HepG2 (cell line): ENCODE results near the gene MORN5. TPM values are rescaled to one million over a fixed set of nuclear protein-coding genes. Genes with fewer than 3 reads are reported as not detected.

Experiments used
- FOXA1 ChIP-seq, 2 experiments: fragments of 450-650 bp in 1 of 2; sonication (generic) in 1 of 2; formaldehyde crosslinking in 1 of 2; IDR thresholded peaks; 2 replicates each; pipeline versions ENCODE4 v1.4.0 to v1.6.1; 2016 to 2020; ENCODE audit warnings: missing genetic modification reagents in 1 of 2
- HNF1A ChIP-seq, 2 experiments: sonication (generic) in 1 of 2; formaldehyde crosslinking in 1 of 2; IDR thresholded peaks; 2 replicates each; pipeline versions ENCODE4 v1.4.0 to v1.6.1; 2016 to 2020; ENCODE audit warnings: borderline replicate concordance in 1 of 2, low read depth in 1 of 2, mild to moderate bottlenecking in 1 of 2, missing genetic modification reagents in 1 of 2
- NFE2L2 ChIP-seq: fragments of 150-350 bp; IDR thresholded peaks from 2 replicates; pipeline ENCODE4 v1.6.1; 2014; ENCODE audit warnings: low read length
- PHF21A ChIP-seq: sonication (generic); formaldehyde crosslinking; IDR thresholded peaks from 2 replicates; pipeline ENCODE4 v1.5.0; 2020; ENCODE audit warnings: mild to moderate bottlenecking, missing genetic modification reagents
- RARA ChIP-seq: IDR thresholded peaks from 2 replicates; pipeline ENCODE4 v1.6.1; 2016; ENCODE audit warnings: missing genetic modification reagents, missing compliant biosample characterization
- ZBTB38 ChIP-seq: sonication (generic); formaldehyde crosslinking; IDR thresholded peaks from 2 replicates; pipeline ENCODE4 v1.5.1; 2020; ENCODE audit warnings: mild to moderate bottlenecking, missing genetic modification reagents
- ZFP82 ChIP-seq: sonication (generic); formaldehyde crosslinking; IDR thresholded peaks from 2 replicates; pipeline ENCODE4 v1.5.1; 2020; ENCODE audit warnings: mild to moderate bottlenecking, missing genetic modification reagents, borderline replicate concordance
- polyA plus RNA-seq, 8 experiments: library from polyadenylated mRNA; depleted of rRNA in 3 of 8; stranded (reverse) in 7 of 8; unstranded in 1 of 8; fragments of >200 nt; fragmentation: Illumina TruSeq in 4 of 8; extraction: Trizol in 4 of 8; gene quantifications; 2 replicates each; pipeline versions ENCODE4 v1.2.1 to v1.2.3, GENCODE V29; 2011 to 2016; ENCODE audit warnings: low read depth in 4 of 8, missing spikeins in 1 of 8, mixed read lengths in 1 of 8; ENCODE audit not compliant: insufficient read depth in 1 of 8
- total RNA-seq, 5 experiments: library from RNA; depleted of rRNA; stranded (reverse); fragments of >200 nt; fragmentation: Illumina TruSeq; extraction: Trizol; gene quantifications; 2 replicates each; pipeline ENCODE4 v1.2.3, GENCODE V29; 2016; ENCODE audit warnings: low read depth in 1 of 5
- TF ChIP-seq, protein P1 (sequence below): IDR thresholded peaks from 2 replicates; pipeline ENCODE4 v1.4.0; 2020; ENCODE audit warnings: mild to moderate bottlenecking, missing genetic modification reagents
- TF ChIP-seq, protein P2 (sequence below): sonication (generic); formaldehyde crosslinking; IDR thresholded peaks from 2 replicates; pipeline ENCODE4 v1.9.0; 2021; ENCODE audit warnings: missing genetic modification reagents, mild to moderate bottlenecking, borderline replicate concordance

The MORN5 gene
- total and polyA plus RNA-seq, 2 of the 13 experiments (the other 11 are each of a cell fraction or from before 2014, with no cell fraction given) = not detected

DNA sequence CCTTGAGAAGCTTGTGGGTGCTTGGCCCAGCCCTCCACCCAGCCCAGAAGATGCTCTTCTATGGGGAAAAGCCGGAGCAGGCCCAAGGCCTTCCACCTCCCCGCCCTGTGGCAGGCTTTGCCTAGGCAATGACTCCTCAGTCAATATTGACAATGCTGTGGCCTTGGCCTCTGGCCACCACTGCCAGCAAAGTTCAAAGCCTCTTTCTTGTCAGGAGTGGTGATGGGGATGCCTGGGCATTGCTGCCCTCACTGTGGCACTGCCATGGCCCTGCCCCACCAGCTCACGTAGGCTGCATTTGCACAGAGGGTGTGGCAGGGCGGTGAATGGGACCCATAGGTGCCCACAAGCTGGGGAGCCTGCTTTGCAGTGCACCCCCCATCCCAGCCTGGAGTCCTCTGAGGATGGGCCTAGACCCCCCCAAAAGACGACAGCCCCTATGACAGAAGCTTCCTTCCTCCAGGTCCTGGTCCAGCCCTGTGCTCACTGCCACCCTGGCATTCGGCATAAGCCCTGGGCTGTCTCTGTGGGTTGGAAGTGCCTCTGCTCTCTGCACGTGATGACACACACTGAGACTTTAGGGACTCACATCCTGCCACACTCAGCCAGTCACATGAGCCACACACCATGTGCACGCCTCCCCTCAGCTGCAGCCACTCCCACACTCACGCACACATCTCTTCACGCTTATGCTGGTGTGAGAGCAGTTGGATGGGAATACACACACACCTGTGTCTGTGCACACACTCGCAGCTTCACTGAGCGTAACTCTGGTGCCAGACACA is 31.1 kb downstream of the MORN5 start (continued):
- TF ChIP-seq FOXA1 (IDR thresholded peaks at IDR 0.05) = 0 out of 2 replicates have a peak, but pooled peaks have one; percentile 54
- peak; percentile 98 for TF ChIP-seq FOXA1 (CRISPR knock-in tag; IDR thresholded peaks at IDR 0.05)
- TF ChIP-seq, protein P1, sequence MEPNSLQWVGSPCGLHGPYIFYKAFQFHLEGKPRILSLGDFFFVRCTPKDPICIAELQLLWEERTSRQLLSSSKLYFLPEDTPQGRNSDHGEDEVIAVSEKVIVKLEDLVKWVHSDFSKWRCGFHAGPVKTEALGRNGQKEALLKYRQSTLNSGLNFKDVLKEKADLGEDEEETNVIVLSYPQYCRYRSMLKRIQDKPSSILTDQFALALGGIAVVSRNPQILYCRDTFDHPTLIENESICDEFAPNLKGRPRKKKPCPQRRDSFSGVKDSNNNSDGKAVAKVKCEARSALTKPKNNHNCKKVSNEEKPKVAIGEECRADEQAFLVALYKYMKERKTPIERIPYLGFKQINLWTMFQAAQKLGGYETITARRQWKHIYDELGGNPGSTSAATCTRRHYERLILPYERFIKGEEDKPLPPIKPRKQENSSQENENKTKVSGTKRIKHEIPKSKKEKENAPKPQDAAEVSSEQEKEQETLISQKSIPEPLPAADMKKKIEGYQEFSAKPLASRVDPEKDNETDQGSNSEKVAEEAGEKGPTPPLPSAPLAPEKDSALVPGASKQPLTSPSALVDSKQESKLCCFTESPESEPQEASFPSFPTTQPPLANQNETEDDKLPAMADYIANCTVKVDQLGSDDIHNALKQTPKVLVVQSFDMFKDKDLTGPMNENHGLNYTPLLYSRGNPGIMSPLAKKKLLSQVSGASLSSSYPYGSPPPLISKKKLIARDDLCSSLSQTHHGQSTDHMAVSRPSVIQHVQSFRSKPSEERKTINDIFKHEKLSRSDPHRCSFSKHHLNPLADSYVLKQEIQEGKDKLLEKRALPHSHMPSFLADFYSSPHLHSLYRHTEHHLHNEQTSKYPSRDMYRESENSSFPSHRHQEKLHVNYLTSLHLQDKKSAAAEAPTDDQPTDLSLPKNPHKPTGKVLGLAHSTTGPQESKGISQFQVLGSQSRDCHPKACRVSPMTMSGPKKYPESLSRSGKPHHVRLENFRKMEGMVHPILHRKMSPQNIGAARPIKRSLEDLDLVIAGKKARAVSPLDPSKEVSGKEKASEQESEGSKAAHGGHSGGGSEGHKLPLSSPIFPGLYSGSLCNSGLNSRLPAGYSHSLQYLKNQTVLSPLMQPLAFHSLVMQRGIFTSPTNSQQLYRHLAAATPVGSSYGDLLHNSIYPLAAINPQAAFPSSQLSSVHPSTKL (CRISPR knock-in tag) = peak; percentile 88
- TF ChIP-seq RARA = peak; percentile 91
- TF ChIP-seq ZFP82 = no peak
- TF ChIP-seq PHF21A = no peak
- TF ChIP-seq ZBTB38 = no peak
- TF ChIP-seq NFE2L2 = no peak
- TF ChIP-seq, protein P2, sequence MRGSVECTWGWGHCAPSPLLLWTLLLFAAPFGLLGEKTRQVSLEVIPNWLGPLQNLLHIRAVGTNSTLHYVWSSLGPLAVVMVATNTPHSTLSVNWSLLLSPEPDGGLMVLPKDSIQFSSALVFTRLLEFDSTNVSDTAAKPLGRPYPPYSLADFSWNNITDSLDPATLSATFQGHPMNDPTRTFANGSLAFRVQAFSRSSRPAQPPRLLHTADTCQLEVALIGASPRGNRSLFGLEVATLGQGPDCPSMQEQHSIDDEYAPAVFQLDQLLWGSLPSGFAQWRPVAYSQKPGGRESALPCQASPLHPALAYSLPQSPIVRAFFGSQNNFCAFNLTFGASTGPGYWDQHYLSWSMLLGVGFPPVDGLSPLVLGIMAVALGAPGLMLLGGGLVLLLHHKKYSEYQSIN (CRISPR knock-in tag) = no peak
- no peak for TF ChIP-seq HNF1A (IDR thresholded peaks at IDR 0.05; ENCODE audit: low read depth)
- peak; percentile 9; the same call in 1 of the 2 replicates for TF ChIP-seq HNF1A (CRISPR knock-in tag; IDR thresholded peaks at IDR 0.05; ENCODE audit: borderline replicate concordance)
